SW480 (cell line): ENCODE results near the gene THSD1.

ENCODE experiments used
- DNase-seq: peaks from one replicate; pipeline ENCODE4 v3.0.0-alpha.2; 2016; ENCODE audit warnings: low spot score

Gene THSD1, protein sequence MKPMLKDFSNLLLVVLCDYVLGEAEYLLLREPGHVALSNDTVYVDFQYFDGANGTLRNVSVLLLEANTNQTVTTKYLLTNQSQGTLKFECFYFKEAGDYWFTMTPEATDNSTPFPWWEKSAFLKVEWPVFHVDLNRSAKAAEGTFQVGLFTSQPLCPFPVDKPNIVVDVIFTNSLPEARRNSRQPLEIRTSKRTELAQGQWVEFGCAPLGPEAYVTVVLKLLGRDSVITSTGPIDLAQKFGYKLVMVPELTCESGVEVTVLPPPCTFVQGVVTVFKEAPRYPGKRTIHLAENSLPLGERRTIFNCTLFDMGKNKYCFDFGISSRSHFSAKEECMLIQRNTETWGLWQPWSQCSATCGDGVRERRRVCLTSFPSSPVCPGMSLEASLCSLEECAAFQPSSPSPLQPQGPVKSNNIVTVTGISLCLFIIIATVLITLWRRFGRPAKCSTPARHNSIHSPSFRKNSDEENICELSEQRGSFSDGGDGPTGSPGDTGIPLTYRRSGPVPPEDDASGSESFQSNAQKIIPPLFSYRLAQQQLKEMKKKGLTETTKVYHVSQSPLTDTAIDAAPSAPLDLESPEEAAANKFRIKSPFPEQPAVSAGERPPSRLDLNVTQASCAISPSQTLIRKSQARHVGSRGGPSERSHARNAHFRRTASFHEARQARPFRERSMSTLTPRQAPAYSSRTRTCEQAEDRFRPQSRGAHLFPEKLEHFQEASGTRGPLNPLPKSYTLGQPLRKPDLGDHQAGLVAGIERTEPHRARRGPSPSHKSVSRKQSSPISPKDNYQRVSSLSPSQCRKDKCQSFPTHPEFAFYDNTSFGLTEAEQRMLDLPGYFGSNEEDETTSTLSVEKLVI

DNA sequence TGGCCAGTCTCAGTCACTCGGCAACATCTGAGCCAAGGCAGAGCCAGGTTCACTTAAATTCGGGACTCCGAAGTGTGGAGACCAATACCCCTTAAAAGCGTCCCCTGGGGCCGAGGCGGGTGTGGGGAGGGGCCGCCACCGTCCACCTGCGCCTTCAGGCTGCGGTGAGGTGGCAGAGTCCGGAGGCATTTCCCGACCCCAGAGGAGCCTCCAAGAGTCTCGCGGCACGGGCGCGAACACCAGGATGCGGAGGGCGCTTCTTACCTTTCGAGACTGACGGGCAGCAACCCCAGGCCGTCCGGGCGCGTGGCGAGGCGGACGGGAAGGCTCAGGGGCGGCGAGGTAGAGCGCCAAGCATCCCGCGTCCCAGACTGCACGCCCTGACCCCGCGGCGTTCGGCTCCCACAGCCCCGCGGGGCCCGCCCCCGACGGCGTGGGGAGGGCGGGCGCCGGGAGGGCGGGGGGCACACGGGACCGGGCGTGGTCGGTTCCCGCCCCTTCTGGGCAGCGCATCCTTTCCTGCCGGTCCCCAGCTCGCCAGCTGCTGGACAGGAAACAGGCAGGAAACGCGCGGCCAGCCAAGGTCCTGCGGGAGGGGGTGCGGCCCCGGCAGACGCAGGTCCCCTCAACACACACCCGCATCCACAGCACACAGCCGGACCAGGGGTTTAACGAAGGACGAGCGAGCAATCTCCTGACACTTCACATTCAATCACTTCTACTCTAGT lies at the start of gene THSD1:
Gene THSD1 (minus strand): TSS at position 406 of the 728 bp plus-strand sequence. CDS start 3,572 bp downstream, outside the sequence.
- peak; percentile 60 for DNase-seq

DNA sequence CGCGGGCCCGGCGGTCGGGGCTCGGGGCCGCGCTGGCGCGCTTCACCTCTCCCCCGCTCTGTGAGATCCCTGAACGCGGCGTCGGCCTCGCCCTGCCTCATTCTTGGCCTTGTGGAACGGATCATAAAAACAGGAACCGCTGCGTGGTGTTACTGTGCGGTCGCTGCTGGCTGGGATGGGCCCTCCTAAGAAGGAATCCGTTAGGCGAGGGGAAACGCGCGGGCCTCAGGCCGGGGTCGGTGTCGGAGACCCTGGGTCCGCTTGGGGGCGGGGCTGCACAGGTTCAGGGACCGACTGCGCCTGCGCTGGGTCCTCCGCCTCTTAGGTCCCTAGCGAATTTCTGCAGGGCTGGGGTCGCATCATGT lies 49.7 kb upstream of the THSD1 start:
- DNase-seq: peak; percentile 68

DNA sequence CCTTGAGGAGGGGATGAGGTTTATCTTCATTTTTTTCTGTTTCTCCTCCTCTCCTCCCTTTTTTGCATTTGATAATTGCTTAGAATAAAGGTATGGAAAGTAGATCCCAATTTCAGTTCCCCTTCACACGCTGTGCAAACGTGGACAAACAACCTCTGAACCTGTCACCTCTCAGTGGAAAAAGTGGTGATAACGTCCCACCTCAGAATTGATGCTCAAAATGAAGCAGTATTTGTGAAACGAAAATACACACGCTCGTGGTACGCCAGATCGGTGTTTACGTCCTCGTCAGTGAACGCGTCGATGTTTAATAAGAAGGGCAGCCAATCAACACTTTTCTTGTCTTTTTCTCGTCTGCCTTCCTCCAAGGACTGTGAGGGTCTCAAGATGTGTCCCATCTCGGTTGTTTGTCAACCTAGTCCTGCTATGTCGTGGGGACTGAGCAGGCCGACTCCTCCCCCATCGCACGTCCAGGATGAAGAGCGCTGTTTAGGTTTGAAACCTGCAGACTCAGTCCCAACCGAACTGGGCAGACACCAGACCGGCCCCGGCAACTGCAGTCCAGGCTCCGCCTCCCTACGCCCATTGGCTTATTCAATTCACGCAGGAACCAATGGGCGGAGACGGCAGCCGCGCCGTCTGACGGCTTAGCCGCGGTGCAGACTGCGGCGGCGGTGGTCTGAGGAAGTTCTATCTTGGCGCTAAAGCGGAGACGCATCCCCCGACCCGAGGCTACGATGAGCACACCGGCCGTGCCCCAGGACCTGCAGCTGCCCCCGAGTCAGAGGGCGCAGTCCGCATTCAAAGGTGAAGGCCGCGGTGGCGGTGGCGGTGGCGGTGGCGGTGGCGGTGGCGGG lies 49.1 kb upstream of the THSD1 start, which contains the start of gene CKAP2:
Gene CKAP2 (plus strand): TSS at position 659 of the 857 bp plus-strand sequence. CDS start 79 bp downstream, at position 738.
- DNase-seq: peak; percentile 97

DNA sequence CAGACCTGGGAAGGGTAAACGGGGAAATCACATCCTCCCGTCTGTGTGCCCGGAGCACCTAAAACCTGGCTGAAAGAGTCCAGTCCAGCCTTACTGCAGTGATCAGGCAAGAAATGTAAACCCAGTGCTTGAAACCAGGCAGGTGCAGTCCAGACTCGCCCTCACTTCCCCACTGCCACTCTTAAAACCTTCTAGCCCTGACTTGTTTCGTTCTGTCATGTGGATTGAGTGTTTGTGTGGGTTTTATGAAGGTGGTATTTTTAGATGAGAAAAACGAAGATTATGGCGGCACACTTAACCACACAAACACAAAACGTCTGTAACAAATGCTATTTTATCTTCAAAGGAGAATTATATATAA lies 48.5 kb upstream of the THSD1 start:
- DNase-seq: peak; percentile 59

DNA sequence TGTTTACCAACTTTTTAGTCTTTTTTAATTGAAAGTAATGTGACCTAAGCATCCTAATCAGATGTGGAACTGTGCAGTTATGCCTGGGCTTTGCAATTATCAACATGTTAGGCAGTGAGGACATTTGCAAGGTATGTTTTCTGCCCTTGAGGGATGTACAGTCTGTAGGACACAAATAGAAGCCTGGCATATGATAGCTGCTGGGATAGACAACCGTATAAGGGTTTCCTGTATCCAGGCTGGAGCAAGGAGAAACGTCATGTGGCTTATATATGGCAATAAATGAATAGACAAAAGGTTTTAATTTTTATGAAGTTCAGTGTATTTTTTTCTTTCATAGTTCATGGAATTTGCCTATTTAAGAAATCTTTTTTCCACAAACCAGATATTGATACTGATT lies 46.5 kb upstream of the THSD1 start:
- no peak for DNase-seq

DNA sequence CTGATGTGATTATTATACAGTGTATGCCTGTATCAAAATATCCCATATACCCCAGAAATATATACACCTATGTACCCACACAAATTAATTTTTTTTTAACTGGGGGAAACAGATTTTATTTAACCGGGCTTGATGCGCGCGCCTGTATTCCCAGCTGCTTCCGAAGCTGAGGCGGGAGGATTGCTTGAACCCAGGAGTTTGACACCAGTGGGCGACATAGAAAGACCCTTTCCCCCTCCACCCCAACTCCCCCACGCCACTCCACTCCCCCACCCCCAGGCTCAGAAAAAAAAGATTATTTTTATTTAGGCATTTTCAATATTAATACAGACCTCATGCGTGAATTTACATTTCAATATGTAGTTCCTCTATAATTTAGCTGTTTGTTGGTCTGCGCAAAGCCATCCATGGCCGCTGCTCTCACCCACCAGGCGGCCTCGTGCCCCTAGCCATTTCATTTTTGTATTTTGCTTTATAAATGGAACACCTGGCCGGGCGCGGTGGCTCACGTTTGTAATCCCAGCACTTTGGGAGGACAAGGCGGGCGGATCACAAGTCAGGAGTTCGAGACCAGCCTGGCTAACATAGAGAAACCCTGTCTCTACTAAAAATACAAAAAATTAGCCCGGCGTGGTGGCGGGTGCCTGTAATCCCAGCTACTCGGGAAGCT lies 45.3 kb upstream of the THSD1 start:
- DNase-seq: no peak

DNA sequence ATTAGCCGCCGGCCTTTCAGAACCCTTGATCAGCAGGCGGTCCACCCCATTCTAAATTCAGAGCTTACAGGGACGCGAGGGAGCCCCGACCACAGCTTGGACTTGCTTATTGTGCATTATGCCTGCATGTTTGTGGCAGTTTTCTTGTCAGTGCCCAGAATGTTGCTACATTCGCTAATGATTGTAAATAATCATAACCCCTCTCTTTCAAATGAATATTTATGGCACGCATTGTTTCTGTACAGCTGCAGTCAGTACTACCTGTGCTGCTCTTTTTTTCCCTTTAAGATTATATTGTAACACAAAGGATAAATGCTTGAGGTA lies 44.8 kb upstream of the THSD1 start:
- no peak for DNase-seq

DNA sequence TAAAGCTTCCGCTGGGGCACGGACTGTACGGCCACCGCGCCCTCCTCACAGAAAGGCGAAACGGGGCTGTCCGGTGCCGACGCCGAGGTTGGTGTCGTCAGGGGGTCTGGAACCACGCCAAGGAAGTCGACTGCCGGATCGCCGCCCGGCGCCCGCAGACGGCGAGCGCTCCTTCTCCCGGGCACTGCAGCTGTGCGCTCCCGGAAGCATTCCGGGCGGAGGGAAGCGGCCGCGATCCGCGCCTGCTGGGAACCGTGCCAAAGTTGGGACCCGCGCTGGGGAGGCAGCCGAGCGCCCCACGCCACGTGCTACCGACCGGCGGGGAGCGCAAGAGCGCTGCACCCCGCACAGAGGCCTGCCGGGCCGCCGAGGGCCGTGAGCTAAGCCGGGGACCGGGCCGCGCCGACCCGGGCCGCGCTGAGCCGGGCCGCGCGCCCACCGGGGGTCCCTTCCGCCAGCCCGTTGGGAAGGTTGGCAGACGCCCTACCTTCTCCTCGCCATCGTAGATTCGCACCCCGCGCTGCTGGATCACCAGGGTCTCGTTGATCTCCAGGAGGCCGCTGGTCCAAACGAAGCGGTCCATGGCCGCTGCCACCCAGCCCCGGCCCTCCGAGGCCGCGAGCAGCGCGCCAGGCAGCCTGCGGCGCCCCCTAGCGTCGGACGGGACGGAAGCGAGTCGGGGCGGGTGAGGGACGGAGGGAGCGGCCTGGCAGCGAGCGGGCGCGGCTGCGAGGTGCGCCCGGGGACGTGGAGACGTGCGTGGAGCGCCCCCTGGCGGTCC lies 44.2 kb upstream of the THSD1 start, which contains the start of gene VPS36:
Gene VPS36 (minus strand): TSS at position 623 of the 781 bp plus-strand sequence. CDS start 40 bp downstream, at position 583.
- peak; percentile 92 for DNase-seq

DNA sequence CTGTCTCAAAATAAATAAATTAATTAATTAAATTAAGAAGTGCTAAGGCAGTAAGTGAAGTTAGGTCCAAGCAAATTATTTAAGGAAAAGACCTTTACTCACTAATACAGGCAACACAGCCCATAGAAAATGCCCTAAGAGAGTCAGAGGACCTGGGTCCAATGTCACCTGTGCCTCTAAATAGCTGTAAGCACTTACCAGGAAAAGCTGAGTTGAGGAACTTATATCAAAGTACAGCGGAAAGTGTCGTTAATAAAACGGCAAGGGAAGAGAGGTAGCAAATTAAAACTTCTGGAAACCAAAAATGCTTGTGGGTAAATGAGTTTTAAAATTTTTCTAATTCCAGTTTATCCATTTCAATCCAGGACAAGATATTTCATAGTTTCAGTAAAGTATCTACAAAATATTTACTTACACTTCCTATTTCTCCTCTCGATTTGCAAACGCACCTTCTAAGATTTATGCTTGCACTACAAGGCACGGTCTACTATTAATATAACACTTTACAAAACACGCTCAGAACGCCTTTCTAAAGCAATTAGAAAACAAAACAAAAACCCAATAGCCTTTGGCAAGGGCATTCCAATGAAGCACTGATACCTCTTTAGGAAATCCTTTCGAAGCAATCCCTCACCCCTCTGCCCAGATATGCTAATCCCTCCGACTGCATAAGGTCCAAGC lies 43.5 kb upstream of the THSD1 start:
- peak; percentile 22 for DNase-seq

DNA sequence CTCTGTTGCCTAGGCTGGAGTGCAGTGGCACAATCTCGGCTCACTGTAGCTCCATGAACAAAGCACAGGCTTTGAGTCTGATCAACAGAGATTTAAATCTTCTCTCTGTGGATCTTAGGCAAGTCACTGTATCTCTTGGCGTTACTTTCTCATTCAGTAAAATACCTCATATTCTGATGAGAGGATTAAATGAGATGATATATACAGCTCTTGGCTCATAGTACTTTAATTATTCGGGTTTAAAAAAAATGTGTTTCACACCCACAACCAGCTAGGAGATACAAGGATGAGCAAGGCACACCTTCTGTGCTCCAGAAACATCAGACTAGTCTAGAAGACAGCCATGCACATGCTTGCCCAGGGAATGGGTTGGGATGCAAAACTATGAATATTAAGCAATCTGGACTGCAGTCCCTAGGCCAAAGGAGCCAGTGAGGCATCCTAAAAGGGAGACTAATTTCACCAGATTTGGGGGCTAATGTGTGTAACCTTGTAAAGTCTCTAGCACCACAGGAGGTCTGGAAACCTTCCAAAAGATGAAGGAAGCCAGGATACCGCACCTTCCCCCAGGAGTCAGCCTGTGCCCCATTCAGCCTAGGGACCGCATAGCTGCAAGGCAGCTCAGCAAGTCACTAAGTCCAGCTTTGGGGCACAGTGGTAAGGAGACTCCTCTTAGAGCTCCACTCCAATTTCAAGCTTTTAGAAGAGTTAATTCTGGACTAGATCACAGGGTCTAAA lies 42.0 kb upstream of the THSD1 start:
- DNase-seq: no peak

DNA sequence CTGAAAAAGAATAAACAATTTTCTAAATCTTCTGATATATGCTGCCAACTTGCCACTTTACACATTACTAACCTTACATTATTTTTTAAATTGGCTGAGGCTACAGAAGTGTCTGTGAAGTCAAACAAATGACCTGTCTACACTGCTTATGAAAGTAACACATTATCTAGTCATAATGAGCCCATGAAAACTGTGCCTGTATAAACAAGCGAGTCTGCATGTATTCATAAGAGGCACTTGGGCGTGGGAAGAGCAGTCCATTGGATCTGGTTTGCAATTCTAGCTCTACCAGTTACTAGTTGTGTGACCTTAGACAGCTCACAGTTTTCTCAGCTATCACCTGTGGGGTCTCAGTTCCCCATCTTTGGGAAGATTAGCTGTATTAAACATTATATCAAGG lies 41.4 kb upstream of the THSD1 start:
- no peak for DNase-seq

DNA sequence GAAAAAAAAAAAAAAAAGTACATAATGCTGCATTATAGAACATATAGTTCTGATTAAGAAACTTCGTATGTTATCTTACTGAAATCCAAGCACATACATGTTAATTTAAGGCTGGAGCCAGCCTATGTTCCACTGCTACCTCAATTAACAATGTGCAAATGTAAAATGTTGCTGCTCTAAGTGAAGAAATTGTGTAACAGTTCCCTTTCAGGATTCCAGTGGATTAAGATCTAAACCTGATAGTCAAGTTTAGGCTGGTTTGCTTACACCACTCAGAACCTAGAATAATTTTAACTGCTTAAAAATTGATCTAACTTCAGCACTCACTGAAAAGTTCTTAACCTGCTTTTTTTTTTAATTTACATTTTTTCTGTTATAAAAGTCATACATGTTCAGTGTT lies 40.3 kb upstream of the THSD1 start:
- DNase-seq: no peak

DNA sequence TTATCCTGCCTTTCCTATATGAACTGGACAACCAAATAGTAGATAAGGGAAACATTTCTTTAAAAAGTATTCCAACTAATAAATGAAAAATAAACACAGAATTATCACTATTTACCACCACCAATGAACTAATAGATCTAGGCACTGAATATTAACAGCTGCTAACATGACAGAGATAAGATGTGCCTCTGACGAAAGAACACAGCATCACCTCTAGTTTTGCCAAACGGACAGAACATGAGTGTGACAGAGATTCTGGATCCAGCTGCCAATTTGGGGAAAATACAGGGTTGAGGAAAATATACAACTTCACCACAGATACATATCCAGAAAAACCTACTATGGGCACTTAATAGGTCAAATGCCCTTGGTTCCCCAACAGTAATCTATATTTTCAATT lies 26.5 kb upstream of the THSD1 start:
- DNase-seq: no peak

DNA sequence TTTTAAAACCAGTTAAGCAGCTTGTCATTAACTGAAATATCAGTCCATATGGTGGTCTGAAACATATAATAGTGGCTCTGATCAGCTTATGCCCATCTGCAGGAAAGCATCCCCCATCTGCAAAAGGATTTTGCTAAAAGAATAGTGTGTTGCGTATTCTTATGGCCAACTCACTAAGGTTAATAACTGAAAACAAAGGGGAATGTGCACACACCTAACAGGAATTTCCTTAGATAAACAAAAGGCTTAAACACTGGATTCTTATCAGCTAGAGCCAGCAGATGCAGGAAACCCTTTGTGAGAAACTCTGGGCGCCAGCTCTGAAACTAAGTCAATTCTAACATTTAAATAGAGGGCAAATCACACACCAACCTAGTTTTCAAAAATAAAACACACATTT lies 22.3 kb upstream of the THSD1 start:
- no peak for DNase-seq

DNA sequence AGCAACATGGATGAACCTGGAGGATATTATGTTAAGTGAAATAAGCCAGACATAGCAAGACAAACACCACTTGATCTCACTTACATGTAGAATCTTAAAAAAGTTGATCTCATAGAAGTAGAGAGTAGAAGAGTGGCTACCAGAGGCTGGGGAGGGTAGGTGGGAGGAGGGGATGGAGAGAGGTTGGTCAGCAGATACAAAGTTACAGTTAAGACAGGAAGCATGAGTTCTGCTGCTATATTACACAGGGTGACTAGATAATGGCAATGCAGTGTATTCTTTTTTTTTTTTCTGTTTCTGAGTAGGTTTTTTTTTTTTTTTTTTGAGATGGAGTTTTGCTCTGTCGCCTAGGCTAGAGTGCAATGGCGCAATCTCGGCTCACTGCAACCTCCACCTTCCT lies 15.2 kb upstream of the THSD1 start:
- DNase-seq: no peak

DNA sequence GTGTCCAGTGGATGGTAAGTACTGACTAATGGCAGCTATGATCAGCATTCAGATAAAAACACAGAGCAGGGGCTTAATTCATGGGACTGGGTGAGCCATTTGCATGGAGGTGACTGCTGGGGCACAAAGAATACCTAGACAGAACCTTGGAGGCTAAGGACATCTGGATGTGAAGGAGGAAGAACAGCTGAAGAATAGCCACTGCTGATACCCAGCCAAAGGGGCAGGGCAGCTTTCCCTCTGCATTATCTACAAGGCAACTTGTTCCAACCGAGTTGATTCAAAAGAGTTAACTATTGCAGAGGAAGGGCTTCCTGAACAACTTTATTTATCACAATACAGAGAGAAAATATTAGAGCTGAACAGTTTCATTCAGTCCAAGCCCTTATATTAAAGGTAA lies 13.1 kb upstream of the THSD1 start:
- DNase-seq: no peak

DNA sequence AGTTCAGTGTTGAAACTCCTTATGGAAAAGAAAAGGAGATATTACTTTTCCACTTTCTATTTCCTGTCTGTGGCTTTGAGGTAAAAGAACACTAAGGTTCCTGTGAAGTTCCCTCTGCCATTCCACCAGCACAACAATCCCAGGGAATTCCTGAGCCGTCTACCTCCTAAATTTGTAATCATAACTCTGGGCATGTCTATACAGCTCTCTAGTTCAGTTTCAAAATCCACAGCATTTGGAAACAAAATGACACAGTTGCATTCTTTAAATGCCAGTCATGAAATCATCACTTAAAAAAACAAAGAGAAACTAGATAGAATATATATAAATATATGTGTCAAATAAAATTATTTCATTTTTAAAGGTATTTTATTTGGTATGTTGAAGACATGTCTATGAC lies 9.0 kb upstream of the THSD1 start:
- no peak for DNase-seq

DNA sequence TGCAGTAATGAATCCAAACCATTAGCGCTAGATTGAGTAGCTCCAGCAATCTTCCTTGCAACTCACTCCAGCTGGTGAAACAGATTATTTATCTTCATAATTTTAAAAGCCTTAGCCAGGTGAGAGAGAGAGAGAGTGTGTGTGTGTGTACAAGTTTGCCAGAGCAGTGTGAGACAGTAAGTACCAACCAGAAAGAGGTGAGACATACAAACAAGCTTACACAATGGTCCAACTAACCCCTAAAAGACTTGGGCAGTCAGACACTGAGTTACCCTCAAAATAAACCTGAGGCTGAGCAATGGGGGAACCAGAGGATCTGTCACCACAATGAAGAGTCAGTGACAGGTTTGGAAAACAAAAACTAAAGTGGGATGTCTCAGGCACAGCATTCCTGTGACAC lies 8.1 kb upstream of the THSD1 start:
- no peak for DNase-seq

DNA sequence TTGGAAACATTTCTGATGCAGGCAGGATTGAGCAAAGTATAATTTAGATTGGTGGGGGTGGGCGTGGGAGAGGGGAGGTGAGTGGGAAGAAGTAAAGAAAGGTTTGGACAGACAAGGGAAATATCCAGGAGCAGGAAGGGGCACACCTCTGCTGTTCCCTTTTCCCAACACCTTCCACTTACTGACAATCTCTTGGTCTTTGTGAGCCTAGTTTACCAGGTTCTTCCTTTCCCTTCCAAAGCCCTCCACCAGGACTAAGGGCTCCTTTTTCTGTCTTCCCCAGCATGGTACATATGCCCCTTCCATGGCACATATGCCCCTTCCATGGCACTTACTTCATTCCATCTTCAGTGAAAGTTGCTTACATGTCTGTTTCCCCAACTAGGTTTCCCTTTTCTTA lies 6.2 kb upstream of the THSD1 start:
- no peak for DNase-seq
